Measurements from ENCODE around the gene FLYWCH1. TPM values are rescaled to one million over a fixed set of nuclear protein-coding genes. Genes with fewer than 3 reads are reported as not detected.

Gene FLYWCH1
- total RNA-seq, 1 experiment from 2014 or later, result 12.5 TPM

DNA sequence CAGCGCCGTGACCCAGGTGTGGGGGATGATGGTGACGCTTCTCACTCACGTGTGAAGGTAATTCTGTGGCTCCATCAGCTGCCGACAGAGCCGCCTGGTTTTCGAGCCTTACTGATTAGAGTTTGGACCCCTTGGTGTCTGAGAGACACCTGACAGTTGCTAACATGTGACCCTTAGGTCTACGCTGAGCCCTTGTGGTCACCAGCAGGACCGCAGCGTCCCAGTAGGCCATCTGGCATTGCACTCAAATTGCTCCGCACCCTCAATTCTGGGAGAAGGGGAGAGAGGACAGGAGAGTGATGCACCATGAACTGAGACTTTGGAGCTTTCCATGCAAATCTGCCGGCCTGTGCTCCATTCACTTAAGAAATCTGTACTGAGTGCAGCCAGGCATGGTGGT lies 2.5 kb downstream of the FLYWCH1 start:
- Mint-ChIP-seq H3K9me3 (no peaks in the 10 kb centered on the region), H3K36me3 (ENCODE audit: insufficient read depth in 1 of 3, low read depth in 3 of 3) (peaks cover 7 to 16% (median 16%) of the 10 kb centered on the region in 3 experiments), H3K4me1 (peaks cover 8 to 12% of the 10 kb centered on the region in 2 experiments), H3K27me3 (ENCODE audit: low read depth) (peaks cover 18% of the 10 kb centered on the region), H3K4me3 (peak overlapping the region in 1 of 2 experiments; percentile 62; a peak in 1 of 5 replicates), H3K27ac (peak overlapping the region in 1 of 3 experiments; percentile 72; a peak in 1 of 7 replicates)
- Histone ChIP-seq H3K23me2 (ENCODE audit: insufficient read length, low read depth, low read length, poor library complexity, severe bottlenecking) (peaks cover 5% of the 10 kb centered on the region), H2BK5ac (ENCODE audit: insufficient read length, low read length) (no peak overlapping the region), H4K8ac (replicated peaks; ENCODE audit: insufficient read length, low read depth, low read length) (no peak overlapping the region), H3K4ac (ENCODE audit: low read depth, low read length) (no peak overlapping the region), H2BK12ac (ENCODE audit: insufficient read length, low read depth, low read length) (no peak overlapping the region), H3K27ac (ENCODE audit: insufficient read length, low read depth, low read length) (no peak overlapping the region), H3K14ac (ENCODE audit: insufficient read depth, low read length) (no peak overlapping the region), H4K20me1 (ENCODE audit: control insufficient read depth, insufficient read depth, insufficient read length) (no peaks in the 10 kb centered on the region), H3K56ac (ENCODE audit: insufficient read length, low read depth, low read length) (no peak overlapping the region), H2AFZ (ENCODE audit: low read length) (no peak overlapping the region), H3K4me2 (ENCODE audit: insufficient read depth, insufficient read length, low read length) (no peak overlapping the region), H3K79me2 (ENCODE audit: insufficient read depth, low read length) (no peaks in the 10 kb centered on the region; the same call in 1 of the 2 replicates), H2AK5ac (ENCODE audit: insufficient read length, low read length) (no peak overlapping the region), H2BK20ac (ENCODE audit: low read depth, low read length, poor library complexity, severe bottlenecking) (no peak overlapping the region), H3K18ac (ENCODE audit: insufficient read length, low read depth, low read length) (no peak overlapping the region), H2BK15ac (ENCODE audit: low read depth, low read length) (no peak overlapping the region), H3K9ac (ENCODE audit: extremely low read depth, insufficient read length, low read length) (no peak overlapping the region), H4K91ac (ENCODE audit: insufficient read length, low read depth, low read length) (no peak overlapping the region), H3K9me3 (ENCODE audit: control insufficient read depth, low read depth, low read length) (no peaks in the 10 kb centered on the region), H2BK120ac (ENCODE audit: low read depth, low read length, poor library complexity, severe bottlenecking) (no peak overlapping the region), H4K5ac (ENCODE audit: insufficient read length, low read depth, low read length) (no peak overlapping the region), H3K23ac (ENCODE audit: insufficient read length, low read depth, low read length) (no peak overlapping the region), H3T11ph (ENCODE audit: low read length) (no peak overlapping the region), H3K27me3 (ENCODE audit: insufficient read depth, low read length) (peaks cover 3% of the 10 kb centered on the region; the same call in 1 of the 2 replicates), H3K79me1 (ENCODE audit: insufficient read depth, low read depth, low read length, poor library complexity, severe bottlenecking) (no peaks in the 10 kb centered on the region), H3K4me1 (ENCODE audit: insufficient read depth, low read length) (peaks cover 3% of the 10 kb centered on the region; the same call in 1 of the 2 replicates)
- TF ChIP-seq, protein P1, sequence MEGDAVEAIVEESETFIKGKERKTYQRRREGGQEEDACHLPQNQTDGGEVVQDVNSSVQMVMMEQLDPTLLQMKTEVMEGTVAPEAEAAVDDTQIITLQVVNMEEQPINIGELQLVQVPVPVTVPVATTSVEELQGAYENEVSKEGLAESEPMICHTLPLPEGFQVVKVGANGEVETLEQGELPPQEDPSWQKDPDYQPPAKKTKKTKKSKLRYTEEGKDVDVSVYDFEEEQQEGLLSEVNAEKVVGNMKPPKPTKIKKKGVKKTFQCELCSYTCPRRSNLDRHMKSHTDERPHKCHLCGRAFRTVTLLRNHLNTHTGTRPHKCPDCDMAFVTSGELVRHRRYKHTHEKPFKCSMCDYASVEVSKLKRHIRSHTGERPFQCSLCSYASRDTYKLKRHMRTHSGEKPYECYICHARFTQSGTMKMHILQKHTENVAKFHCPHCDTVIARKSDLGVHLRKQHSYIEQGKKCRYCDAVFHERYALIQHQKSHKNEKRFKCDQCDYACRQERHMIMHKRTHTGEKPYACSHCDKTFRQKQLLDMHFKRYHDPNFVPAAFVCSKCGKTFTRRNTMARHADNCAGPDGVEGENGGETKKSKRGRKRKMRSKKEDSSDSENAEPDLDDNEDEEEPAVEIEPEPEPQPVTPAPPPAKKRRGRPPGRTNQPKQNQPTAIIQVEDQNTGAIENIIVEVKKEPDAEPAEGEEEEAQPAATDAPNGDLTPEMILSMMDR (conservative IDR thresholded peaks at IDR 0.05), result no peak; the same call in 2 of the 3 replicates
- WGBS (ENCODE audit: extremely low coverage, insufficient read length, low lambda C conversion rate), result no CpG with 5 or more reads among the region's 12 CpGs
- no peak for DNase-seq

Measured in H9 (cell line).